AG09309 (cell line): ENCODE measurements around the gene MECR.

Source experiments
- DNase-seq: peaks from one replicate; pipeline ENCODE4 v3.0.0-alpha.2; 2010; ENCODE audit warnings: low read depth
- H3K4me3 ChIP-seq: 2 replicates; pipeline ENCODE4 v1.5.1; 2011; ENCODE audit warnings: mild to moderate bottlenecking, low read depth, low read length, moderate library complexity; ENCODE audit not compliant: control insufficient read depth
- CTCF ChIP-seq: IDR thresholded peaks from 2 replicates; pipeline ENCODE4 v1.5.1; 2011; ENCODE audit warnings: mild to moderate bottlenecking, low read depth, low read length, inconsistent platforms; ENCODE audit not compliant: insufficient read depth, control insufficient read depth; ENCODE audit errors: missing control alignments

MECR gene

GRCh38 chr1:29142714-29143113, 88.0 kb downstream of the MECR start:
- no peak for TF ChIP-seq CTCF
- H3K4me3 ChIP-seq = no peak overlapping the region
- no peak for DNase-seq
